GM18508 (cell line): Measurements from ENCODE around the gene UBE4B.

Experiments
- ATAC-seq: cut with Tn5 transposase; IDR thresholded peaks from one replicate; pipeline ENCODE4 v1.9.1; 2021; ENCODE audit warnings: moderate number of reproducible peaks; ENCODE audit not compliant: insufficient read depth, unreplicated experiment

The UBE4B gene

GRCh38 chr1:10168912-10169514 lies 136.3 kb downstream of the UBE4B start:
- ATAC-seq = no peak

DNA sequence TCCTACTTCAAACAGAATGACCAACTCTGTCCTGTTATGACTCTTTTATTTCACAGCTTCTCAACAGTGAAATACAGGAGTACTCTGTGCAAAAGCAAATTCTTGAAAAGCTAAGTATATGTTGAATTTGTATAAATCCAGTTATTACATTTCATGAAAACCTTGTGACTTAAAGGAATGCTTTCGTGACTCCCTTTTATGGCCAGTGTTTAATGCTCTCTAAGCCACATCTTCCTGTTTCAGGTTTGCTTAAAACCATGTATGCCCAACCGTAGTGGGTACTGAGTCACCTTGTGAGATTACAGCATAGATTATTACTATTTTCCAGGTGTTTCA lies 137.4 kb downstream of the UBE4B start:
- no peak for ATAC-seq

DNA sequence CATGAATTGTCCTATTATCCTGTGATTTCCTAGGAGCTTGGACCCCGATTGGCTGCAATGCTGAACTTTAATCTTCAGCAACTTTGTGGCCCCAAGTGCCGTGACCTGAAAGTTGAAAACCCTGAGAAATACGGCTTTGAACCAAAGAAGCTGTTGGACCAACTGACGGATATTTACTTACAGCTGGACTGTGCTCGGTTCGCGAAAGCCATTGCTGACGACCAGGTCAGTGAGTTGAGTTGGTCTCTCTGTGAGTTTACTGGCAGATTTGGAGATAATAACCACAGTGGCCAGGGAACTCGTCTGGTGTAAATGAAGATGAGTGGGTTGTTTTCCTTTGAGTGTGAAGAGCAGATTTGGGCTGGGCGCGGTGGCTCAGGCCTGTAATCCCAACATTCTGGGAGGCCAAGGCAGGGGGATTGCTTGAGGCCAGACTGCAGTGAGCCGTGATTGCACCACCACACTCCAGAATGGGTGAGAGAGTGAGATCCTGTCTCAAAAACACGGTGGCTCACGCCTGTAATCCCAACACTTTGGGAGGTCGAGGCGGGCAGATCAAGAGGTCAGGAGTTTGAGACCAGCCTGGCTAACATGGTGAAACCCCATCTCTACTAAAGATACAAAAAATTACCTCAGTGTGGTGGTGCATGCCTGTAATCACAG lies 138.5 kb downstream of the UBE4B start:
- ATAC-seq = no peak

GRCh38 chr1:10171995-10172669 lies 139.4 kb downstream of the UBE4B start:
- no peak for ATAC-seq

- no peak for ATAC-seq
These were observed 140.8 kb downstream of the UBE4B start for GRCh38 chr1:10173582-10173981.

GRCh38 chr1:10177876-10178275 lies 145.1 kb downstream of the UBE4B start:
- ATAC-seq = no peak

- no peak for ATAC-seq
These were observed 146.0 kb downstream of the UBE4B start for GRCh38 chr1:10178597-10179405.

DNA sequence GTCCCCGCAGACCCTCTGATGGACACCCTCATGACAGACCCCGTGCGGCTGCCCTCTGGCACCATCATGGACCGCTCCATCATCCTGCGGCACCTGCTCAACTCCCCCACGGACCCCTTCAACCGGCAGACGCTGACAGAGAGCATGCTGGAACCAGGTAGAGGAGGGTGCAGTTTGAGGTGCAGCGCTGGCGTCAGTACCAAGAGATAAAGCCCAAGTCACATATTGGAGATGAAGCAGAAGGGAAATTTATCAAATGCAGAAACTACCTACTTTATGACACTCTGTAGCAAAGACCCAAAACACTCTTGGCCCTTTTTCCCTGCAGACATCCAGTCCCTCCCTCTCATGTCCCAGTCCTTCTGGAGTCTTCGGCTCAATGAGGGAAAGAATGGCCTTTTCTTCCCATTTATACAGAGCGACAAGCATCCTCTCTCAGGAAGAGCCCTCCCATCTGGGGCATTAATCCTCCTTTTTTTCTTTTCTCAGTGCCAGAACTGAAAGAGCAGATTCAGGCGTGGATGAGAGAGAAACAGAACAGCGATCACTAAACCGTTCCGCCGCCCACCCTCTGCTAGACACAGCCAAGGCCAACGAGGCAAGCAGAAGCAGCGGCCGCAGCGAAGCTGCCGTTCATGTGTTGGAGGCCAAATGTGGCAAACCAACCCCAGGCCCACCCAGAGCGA lies 146.8 kb downstream of the UBE4B start:
- ATAC-seq = no peak

DNA sequence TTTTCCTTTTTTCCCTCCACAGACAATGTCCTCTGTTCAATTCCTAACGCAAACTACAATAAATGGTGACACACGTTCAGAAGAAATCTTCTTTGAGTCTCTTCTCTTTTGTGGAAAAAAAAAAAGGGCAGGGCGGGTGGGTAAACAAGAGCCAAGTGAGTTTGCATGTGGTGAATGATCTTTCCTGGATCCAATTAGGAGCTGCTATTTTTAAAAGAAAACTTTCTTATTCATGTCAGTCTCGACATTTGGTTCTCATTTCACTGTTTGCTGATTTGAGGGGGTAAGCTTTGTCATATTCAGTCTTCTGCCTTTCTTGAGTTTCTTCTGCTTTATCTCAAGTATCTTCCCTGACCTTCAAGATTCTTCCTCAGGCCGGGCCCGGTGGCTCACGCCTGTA lies 148.4 kb downstream of the UBE4B start:
- ATAC-seq = no peak

DNA sequence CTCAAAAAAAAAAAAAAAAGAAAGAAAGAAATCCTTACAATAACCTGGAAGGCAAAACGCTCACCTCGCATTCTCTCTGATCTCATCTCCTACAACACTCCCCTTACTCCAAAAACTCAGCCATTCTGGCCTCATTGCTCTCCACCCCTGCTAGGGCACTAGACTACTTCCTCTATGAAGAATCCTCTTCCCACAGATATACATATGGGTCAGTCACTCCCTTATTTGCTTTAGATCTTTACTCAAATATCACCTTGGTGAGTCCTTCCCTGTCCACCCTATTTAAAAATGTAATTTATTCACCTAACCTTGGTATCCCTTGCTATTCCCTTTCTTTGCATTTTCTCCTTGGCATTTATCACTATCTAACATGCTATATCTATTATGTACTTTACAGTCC lies 153.0 kb downstream of the UBE4B start:
- no peak for ATAC-seq

DNA sequence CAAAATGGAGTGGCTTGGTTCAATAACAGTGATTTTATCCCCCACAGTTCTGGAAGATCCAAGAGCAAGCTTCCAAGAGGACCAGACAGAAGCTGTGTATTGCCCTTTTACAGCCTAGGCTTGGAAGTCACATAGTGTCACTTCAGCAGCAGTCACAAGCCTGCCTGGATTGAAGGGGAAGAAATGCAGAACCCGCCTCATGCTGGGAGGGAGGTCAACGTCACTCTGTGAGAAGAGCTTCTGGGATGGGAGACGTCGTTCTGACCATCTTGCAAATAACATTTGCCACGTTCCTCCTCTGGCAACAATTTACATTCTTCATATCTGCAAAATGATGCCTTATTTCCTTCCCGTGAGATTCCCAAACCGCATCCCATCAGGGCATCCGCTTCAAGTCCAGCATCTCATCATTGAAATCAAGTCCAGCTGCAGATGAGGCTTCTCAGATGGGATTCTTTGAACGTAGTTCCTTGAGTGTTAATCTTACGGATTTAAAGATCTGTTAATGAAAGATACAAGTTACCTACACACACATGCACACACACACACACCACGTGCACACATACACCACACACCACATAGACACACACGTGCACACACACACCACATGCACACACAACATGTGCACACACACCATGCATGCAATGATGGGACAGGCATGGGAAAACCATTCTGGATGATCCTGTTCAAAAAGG lies 153.7 kb downstream of the UBE4B start:
- no peak for ATAC-seq

- ATAC-seq = no peak
These were observed 154.2 kb downstream of the UBE4B start for GRCh38 chr1:10187026-10187334.

GRCh38 chr1:10188133-10188650 lies 155.4 kb downstream of the UBE4B start:
- no peak for ATAC-seq

DNA sequence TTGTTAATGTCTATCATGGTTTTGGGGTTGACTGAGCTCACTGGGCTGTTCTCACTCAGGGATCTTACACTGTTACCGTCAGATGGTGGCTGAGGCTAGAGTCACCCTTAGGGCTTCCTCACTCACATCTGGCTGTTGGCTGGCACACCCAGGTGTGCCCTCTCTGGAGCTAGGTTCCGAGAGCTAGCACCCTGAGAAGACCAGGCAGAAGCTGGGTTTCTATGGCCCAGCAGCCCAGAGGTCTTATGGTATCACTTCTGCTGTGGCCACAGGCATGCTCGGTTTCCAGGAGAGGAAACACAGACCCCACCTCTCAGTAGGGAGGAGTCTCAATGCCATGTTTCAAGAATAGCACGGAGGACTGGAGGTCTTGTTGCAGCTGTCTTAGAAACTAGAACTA lies 156.9 kb downstream of the UBE4B start:
- ATAC-seq = no peak

DNA sequence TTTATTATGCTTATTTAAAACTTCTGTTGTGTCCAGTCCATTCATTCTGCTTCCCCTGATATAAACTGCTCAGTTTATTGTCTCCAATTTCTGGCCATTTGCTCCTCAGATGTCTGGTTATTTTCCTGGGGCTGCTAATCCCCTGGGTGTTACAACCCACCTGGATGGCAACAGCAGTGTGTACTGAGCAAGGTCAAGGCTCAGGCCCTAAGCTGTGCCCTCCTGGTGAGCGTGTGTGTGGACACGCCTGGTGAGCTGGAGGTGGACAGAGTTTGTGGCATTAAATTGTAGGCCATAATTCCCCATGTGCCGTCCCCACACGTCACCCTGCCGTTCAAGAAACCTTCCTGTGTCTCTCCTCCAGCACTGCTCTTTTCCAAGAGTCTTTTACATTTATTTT lies 159.5 kb downstream of the UBE4B start:
- no peak for ATAC-seq

- ATAC-seq = no peak
These were observed 160.5 kb downstream of the UBE4B start for GRCh38 chr1:10193288-10193687.

DNA sequence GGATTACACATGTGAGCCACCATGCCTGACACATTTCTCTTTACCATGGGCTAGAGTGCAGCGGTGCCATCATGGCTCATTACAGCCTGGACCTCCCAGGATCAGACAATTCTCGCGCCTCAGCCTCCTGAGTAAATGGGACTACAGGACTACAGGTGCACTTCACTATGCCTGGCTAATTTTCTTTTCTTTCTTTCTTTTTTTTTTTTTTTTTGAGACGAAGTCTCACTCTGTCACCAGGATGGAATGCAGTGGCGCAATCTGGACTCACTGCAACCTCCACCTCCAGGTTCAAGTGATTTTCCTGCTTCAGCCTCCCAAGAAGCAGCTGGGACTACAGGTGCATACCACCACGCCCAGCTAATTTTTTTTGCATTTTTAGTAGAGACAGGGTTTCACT lies 162.8 kb downstream of the UBE4B start:
- ATAC-seq = no peak

GRCh38 chr1:10196976-10197375 lies 164.2 kb downstream of the UBE4B start:
- no peak for ATAC-seq

GRCh38 chr1:10200620-10201019 lies 167.9 kb downstream of the UBE4B start:
- no peak for ATAC-seq
